CD4-positive, alpha-beta T cell treated with Interleukin-2 at 100 ng/mL for 4 hours (primary cell): ENCODE results near the gene NCDN.
"Not testable (repeated sequence)": the region's sequence is repeated elsewhere in the genome, so short reads cannot be mapped to it uniquely, and the experiment has no call there.

Source experiments
- DNase-seq: peaks from one replicate; pipeline ENCODE4 v3.0.0-alpha.2; 2020; ENCODE audit warnings: low spot score

The NCDN gene

GRCh38 chr1:35569936-35570335 is 12.3 kb downstream of the NCDN start:
- DNase-seq = no peak

GRCh38 chr1:35570589-35571137 is 13.1 kb downstream of the NCDN start:
- DNase-seq = no peak

- no peak for DNase-seq
These were observed 13.7 kb downstream of the NCDN start for GRCh38 chr1:35571263-35571662.

GRCh38 chr1:35572296-35572695 is 14.7 kb downstream of the NCDN start:
- no peak for DNase-seq

GRCh38 chr1:35573198-35574124 is 15.9 kb downstream of the NCDN start, which contains the start of gene TFAP2E:
Gene TFAP2E, plus strand, starts transcription at chr1:35573314. Its CDS starts 264 bp downstream, at chr1:35573578.
- no peak for DNase-seq

- no peak for DNase-seq
These were observed 16.6 kb downstream of the NCDN start for GRCh38 chr1:35574125-35574654.

- no peak for DNase-seq
These were observed 17.2 kb downstream of the NCDN start for GRCh38 chr1:35574655-35575415.

- DNase-seq = no peak
These were observed 17.9 kb downstream of the NCDN start for GRCh38 chr1:35575416-35575958.

GRCh38 chr1:35576061-35576765 is 18.6 kb downstream of the NCDN start:
- no peak for DNase-seq

GRCh38 chr1:35576766-35577070 is 19.1 kb downstream of the NCDN start:
- DNase-seq = not testable (repeated sequence)

- DNase-seq = peak; percentile 57
These were observed 19.7 kb downstream of the NCDN start for GRCh38 chr1:35577071-35577998.

GRCh38 chr1:35580949-35581388 is 23.4 kb downstream of the NCDN start:
- no peak for DNase-seq

- DNase-seq = not testable (repeated sequence)
These were observed 24.0 kb downstream of the NCDN start for GRCh38 chr1:35581621-35582020.

GRCh38 chr1:35585281-35585680 is 27.7 kb downstream of the NCDN start:
- no peak for DNase-seq

- DNase-seq = not testable (repeated sequence)
These were observed 28.2 kb downstream of the NCDN start for GRCh38 chr1:35585805-35586204.

GRCh38 chr1:35586808-35587207 is 29.2 kb downstream of the NCDN start:
- no peak for DNase-seq

- DNase-seq = no peak
These were observed 30.1 kb downstream of the NCDN start for GRCh38 chr1:35587736-35588135.

GRCh38 chr1:35588197-35588910 is 30.8 kb downstream of the NCDN start:
- DNase-seq = no peak

GRCh38 chr1:35589516-35590427 is 32.2 kb downstream of the NCDN start:
- no peak for DNase-seq
